Hematopoietic multipotent progenitor cell treated with erythropoietin and hydrocortisone succinate and interleukin-3 and kit ligand, for 17 days (in vitro differentiated cells): ENCODE results near the gene HDAC4.

Experiments
- DNase-seq: peaks from one replicate; pipeline ENCODE4 v3.0.0-alpha.2; 2015; ENCODE audit warnings: low spot score

The HDAC4 gene

DNA sequence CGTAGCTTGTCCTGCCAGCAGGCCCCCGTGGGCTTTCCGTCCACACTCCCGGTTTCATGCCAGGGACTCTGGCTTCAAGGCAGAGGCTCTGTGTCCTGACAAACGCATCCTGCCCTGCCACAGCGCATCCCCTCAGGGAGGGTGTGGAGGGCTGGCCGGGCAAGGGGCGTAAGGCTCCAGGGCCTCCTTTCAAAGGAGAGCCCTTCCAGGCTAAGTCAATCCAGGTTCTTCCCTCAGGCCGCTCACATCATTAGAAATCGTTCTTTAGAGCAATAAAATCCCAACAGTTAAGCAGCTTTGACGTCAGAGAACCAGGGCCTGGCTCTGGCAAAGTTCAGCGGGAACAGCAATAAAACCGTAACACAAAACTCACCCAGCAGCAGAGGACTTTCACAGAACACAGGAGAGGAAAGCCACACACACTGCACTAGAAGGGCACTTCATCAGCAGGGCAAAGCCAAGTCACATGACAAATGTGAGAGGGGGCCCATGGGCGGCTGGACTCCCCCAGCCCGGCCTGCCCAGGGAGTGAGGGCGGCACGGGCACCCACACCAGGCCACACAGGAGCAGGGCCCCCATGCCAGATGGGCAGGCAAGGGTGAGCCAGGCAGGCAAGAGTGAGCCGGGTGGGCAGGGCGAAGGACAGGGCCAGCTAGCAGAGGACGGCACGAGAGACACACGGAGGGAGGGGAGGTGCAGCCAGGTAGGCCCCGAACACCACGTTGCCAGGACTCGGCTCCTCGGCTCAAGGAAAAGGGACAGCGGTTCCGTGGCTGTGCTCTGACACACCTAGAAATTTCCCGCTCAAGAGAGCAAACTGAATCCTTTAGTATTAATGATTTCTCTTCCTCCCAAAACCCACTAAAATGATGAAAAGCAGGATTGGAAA, 52.0 kb downstream of the HDAC4 start:
- DNase-seq, result no peak

DNA sequence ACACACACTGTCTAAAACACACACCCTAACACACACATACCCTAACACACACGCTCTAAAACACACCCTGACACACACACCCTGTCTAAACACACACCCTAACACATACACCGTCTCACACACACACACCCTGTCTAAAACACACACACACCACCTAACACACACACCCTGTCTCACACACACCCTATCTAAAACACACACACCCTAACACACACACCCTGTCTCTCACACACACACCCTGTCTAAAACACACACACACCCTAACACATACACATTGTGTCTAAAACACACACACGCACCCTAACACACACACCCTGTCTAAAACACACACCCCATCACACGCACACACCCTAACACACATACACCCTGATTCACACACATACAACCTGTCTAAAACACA, 54.1 kb downstream of the HDAC4 start:
- no peak for DNase-seq

DNA sequence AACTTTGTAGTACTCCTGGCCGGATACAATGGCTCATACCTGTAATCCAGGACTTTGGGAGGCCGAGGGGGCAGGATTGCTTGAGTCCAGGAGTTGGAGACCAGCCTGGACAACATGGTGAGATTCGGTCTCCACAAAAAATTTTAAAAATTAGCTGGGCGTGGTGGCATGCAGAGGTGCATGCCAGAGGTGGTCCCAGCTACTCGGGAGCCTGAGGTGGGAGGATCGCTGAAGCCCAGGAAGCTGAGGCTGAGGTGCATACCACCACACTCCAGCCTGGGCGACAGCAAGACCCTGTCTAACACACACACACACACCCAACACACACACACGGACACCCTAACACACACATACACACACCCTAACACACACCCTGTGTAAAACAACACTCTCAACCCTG, 55.6 kb downstream of the HDAC4 start:
- no peak for DNase-seq

DNA sequence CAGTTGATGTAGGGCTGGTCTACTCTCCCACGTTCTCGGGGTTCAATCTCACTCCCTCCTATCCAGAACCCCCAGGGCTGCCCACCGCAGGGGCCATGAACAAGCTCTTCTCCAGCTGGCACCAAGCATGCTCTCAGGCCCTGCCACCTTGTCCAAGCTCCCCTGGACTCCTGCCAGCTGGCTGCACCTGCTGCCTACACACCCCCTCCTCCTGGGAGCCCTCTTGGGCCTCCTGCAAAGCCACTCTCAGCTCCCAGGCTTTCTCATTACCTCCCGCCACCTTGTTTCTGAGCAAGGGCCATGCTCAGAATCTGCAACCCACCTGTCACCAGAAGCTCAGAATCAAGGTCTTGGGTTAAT, 56.0 kb downstream of the HDAC4 start:
- DNase-seq, result no peak

DNA sequence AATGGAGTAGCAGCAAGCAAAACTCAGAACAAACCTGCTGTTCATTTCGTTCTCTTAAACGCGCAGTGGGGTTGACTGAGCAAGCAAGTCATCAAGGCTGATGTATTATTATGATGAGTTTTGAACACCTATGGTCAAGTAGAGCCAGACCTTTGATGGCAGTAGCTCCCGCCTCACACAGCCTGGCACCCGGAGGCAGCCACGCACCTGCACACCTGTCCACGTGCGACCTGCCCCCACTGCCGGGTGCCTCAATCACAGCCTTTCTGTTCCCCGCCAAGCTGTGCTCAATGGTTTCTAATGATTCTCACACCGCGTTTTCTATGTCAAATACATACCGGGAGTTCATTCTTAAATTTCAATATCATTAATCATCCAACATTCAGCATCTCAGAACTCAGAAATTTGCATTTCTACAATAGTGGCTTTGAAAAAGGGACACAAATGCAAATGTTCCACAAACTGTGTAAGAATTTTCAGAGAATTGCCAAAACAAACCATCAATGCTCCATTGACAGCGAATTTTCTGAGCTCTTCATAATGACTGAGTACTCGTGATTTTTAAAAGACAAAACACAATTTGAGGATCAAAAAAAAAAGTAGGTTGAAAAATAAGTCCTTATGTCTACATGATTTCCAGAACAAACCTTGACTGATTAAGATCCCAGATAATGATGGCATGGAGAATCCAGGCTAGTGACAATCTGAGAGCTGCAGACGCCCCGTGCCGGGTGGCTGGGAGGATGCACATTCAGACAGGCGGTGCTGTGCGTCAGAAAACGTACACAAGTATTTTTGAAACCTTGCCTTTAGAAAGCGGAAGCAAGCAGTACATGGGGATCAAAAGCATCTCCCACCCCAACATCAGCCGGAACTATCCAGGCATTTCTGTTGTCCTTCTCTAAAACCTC, 56.6 kb downstream of the HDAC4 start:
- no peak for DNase-seq

DNA sequence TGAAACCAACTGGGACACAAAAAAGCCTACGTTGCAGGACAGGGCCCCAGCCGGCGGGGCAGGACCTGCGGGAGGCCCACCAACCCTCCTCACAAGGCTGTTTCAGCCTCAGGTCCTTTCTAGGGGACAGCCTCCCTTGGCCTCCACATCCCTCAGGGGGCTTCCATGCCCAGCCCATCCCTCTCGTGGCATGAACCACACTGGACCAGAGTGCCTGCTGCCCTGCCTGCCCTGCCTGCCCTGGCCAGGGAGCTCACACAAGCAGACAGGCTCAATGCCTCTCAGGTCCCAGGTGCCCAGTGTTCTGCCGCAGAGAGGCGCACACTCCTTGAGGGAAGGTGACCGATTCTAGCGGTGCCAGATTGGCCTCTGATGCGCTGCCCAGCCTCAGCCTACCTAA, 57.4 kb downstream of the HDAC4 start:
- DNase-seq, result no peak

DNA sequence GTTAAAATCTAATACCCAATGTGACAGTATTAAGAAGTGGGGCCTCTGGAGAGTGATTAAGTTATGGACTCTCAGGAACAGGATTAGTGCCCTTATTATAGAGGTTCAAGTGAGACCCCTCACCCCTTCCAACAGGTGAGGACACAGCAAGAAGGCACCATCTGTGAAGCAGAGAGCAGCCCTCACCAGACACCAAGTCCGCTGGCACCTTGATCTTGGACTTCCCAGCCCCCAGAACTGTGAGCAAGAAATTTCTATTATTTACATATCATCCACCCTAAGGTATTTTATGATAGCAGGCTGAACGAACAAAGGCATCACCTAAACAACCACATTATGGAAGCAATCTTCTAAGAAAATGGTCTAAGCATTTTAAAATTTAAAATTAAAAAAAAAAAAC, 59.0 kb downstream of the HDAC4 start:
- DNase-seq, result no peak

DNA sequence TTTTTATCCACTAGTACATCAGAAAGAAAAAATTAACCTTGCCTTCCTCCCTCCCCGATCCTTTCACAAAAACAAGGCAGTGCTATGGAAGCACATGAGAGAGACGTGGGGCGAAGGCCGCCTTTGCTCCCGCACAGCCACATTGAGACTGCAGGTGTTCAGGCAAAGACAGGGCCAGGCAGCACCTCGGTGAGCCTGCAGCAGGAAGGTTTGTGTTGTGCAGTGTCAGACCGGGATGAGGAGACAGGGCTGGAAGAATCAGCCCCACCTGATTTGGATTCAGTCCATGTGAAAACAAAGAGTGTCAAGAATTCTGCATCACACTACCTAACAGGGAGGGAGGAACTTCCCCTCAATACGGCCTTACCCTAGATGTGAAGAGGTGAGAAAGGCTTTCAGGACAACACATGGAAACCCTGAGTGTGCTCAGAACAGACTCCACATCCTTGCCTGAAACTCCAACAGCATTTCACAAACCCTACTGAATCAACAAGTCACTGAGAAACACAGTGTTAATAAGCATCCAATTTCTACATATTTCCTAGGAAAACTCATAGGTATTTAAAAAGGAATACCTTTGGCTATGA, 59.6 kb downstream of the HDAC4 start:
- DNase-seq, result no peak

DNA sequence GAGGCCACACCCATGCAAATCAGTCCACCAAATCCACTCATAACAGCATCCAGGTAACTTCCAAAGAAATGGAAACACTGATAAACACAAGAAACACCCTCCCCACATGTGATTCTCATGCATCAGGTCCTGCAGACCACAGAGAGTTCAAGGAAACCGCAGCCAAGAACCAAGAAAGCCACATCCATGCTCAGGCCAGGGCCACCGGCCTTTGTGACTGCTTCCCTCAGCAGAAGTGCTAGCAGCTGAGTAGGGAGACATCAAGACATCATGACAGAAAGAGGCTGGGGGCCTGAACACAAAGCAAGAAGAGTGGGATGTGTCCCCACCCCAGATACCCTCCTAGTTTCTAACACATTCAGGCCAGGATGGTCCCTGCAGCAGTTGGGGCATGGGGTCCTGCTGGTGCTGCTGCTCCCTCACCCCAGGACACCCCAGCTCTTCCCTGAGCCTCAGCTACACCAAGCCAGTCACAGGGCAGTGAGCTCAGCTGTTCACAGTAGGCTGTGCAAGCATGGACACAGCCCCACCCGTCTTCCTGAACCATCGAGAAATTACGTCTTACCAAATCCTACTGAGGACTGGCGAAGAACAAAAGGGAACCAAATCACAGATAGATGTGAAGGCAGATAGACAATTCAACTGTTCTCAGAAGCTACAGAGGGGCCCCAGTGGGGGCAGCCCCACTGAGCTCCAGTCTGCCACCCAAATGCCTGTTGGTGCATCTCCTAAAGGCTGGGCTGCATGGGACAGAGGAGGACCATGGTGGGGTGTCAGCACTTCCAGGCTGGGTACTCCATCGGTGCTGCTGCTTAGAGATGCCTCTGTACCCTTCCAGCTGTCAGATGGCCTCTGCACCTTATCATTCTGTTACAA, 60.9 kb downstream of the HDAC4 start:
- no peak for DNase-seq

DNA sequence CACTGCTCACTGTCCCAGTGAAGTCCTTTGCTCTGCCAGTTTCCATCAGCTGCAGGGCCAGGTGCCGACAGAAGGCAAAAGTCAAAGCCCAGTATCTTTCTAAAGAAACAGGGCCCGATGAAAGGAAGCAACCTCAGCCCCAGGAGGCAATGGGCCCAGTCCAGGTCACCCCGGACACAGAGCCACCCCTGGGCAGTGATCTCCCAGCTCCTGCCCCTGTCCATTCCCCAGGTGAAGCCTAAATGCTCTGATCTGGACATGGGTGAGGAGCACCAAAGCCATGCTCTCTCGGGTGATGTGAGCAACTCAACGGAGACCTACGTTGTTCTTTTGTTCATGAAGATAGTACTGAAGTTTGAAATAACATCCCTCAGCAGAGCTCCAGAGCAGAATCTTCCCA, 61.6 kb downstream of the HDAC4 start:
- DNase-seq, result no peak

DNA sequence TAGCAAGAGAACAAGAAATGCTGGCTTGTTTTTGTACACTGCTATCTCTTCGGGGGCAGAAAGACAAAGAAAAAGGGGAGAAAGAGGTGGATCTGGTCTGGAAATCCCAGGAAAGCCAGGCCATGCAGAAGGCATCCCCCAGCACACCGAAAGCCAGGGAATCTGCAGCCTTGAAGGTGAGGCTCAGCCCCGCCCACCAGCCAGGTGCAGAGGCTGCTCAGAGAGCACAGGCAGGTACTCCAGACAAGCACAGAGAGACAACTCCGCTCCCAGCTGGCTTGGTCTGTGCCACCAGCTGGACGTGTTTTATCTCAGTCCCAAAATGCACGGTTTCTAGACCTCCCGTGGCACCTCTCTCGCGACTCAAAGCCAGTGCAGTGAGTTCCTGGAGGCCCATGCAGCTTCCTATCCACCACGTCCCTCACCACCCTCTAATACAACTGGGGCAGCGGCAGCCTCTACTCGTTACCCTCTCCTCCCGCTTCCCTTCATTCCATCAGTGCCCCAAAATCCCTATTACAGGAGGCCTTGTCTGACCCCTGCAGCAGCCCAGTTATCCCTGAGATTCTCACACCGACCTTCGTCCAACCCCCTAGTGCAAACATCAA, 62.8 kb downstream of the HDAC4 start:
- DNase-seq, result no peak

DNA sequence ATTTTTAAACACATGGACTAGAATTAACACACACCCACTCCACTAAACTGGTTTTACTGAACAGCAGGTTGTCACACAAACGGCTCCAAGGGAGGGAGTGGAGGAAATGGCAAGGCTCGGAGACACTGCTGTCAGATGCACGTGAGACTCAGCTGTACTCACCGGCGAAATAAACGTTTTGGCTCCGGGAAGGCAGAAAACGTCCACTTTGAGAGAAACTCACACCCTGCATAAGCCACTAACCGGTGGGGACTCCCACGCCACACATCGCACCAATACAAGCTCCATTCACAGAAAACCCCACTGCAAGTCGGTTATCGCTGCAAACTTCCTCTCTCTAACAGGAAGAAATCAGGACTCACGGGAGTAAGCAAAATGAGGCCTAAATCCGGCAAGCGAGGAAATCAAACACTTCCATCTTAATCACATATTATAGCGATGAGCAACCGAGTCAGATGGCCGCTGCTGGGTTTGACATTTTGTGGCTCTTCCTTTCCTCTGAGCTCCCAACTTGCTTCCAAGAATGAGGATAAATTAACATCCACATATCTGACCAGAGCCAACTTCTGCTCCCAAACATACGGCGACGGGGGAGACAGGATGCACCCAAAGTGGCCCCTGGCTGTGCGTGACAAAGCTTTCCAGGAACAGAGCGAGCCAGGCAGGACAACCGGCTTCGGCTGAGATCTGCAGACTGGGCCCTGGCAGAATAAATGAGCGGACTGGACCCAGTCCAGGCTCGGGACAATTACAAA, 63.5 kb downstream of the HDAC4 start:
- no peak for DNase-seq

DNA sequence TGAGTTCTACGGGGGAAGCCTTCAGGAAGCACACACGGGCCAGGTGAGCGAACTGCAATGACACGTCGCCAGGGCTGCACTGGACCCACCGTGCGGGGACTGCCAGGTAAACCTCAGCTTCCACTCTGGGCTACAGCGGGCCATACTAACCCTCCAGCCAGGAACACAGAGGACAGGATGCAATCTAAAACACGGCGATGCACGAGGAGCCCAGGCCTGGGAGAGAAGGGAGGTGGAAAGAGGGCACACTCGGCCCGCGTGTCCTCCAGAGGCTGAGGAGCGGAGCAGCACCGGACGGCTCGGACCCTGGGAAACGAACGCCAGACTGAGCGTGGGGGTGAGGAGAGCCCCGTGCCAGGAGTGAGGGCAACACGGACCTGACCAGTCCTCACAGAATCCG, 69.3 kb downstream of the HDAC4 start:
- no peak for DNase-seq

DNA sequence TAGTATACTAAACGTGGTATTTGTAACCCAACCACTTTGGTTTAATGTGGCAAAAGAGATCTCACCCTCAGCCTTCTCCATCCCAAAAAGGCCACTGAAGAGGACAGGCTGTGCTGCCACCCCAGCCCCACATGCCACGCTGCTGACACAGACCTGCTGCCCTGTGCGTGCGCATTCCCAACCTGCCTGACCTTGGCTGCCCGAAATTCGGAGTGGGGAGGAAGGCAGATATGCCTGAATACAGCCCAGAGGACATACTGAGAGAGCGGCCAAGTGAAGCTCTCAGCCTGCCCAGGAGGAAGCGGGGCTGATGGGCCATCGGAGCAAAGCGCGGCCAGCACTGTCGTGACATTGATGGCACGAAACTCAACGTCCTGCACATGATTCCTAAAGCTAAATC, 70.0 kb downstream of the HDAC4 start:
- no peak for DNase-seq

DNA sequence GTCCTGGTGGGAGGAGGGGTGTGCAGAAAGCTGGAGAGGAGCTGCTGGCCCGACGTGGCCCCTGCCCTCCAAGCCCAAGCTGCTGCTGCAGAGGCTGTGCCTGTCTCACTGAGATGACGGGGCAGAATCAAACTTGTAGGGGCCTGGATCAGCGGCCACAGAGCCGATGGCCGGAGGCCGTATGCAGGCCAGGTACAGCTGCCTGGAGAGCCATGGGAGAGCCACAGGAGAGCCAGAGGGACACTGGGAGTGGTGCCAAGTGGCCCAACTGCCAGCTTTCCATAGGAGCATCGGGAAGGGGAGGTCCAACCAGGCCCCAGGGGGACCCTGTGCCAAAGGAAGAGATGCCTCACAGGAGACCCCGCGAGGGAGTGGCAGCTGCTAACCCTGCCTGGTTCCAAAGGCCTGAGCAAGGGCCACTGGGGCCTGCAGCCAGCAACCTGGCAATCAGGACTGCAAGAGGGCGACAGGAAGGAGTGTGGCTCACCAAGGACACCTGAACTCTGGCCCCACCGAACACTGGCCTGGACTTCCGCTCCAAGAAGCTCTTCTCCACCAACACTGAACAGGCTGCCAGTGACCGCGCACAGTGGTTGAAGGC, 70.7 kb downstream of the HDAC4 start:
- DNase-seq, result no peak

DNA sequence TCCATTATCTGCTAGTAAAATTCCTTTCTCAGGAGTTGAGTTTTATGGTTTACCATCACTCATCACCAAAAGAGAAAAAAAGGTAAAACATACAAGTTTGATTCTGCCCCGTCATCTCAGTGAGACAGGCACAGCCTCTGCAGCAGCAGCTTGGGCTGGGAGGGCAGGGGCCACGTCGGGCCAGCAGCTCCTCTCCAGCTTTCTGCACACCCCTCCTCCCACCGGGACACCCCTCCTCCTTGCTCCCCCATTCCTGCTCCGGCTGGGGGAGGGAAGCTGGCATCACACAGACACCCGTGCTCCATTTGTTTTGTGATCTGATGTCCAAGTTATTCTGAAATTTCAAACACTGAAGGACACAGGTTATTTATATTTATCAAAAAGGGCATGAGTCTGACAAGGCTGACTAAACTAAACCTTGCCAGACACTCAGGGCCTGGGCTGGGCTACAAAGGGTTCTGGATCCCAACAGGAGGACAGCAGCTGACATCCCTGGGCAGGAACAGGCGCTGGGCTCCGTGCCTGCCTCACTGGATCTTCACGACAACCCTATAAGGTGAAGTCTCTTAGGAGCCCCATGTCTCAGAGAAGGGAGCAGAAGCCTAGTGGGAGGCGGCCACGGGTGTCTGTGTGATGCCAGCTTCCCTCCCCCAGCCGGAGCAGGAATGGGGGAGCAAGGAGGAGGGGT, 71.4 kb downstream of the HDAC4 start:
- DNase-seq, result no peak

DNA sequence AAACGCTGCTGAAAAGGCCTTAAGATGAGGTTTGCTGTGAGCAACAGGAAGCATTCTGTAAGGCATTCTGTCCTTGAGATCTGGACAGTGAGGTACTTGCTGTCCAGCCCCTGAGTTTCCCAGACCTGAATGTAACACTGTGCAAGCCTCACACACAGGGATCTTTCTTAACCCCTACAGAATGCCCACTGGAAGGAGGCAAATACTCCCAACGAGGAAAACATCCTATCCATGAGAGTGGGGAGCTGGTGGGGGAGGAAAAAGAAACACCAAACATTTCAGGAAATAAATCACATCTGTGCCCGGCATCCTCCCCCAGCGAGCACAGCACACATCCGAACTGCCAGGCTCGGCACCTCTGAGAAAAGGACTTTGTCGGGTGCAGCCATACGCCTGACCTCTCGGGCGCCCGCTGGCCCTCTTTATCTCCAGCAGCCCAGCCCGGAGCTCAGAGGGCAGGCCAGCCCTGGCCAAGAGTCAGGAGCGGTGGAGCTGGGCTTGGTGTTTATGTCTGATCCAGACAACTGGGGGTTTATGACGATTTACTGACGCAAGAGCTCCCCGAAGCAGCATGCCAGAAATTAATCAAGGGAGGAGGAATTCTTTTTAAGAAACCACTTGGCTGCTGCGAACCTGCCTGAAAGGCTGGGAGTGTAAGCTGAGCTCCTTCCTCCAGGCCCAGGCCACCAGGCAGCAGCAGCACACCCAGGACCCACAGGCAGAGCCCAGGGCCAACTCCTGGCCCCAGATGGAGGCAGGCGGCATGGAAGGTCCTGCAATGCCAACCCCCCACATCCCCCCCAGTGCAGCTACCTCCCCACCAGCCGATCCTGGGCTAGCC, 72.2 kb downstream of the HDAC4 start:
- DNase-seq, result peak; percentile 31

DNA sequence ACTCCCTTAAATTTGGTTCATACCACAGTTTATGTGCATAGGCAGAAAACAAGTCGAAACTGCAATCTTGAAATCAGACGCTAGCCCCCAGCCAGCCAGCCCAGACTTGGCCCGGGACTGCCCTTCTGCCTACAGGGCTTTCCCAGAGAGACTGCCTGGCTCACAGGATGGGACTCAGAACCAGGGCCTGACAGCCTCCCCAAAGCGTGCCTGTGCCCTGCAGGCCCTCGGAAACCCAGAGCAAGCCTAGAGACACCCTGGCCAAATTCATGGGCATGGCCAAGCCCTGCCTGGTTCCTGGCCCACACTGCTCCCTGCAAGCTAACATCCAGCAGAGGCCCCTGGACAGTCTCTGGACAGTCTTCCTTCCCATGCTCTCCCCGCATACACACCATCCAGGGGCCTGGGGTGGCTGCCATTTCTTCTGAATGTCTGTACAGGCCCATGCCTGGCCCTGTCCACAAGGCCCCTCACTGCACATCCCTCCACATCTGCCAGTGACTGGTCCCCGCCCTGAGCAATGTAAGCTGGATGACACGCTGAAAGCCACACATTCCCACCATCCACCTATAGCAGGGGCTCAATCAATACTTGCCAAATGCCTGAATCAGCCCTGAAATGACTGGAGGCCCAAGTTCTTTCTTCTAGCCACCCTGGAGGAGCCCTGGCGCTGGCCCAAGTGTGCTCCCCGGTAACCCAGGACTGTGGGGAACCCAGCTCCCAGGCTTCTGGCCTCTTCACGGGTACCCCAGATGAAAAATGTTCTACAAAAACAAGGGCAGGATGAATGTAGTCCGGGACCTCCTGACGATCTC, 73.1 kb downstream of the HDAC4 start:
- no peak for DNase-seq
